Breast epithelium (tissue), 3 donors: Measurements from ENCODE around the gene CCDC9B.

Experiments
- POLR2AphosphoS5 ChIP-seq, 3 donors: sonication (generic); formaldehyde crosslinking; IDR thresholded peaks; one replicate each; pipeline ENCODE4 v1.6.1; 2017; ENCODE audit warnings: antibody characterized with exemption in 3 of 3
- TF ChIP-seq, protein P1 (sequence below), 3 donors: fragments of 450-650 bp; IDR thresholded peaks; one replicate each; pipeline ENCODE4 v1.5.1; 2016 to 2017; ENCODE audit warnings: antibody characterized with exemption in 3 of 3, mild to moderate bottlenecking in 3 of 3, moderate library complexity in 3 of 3

DNA sequence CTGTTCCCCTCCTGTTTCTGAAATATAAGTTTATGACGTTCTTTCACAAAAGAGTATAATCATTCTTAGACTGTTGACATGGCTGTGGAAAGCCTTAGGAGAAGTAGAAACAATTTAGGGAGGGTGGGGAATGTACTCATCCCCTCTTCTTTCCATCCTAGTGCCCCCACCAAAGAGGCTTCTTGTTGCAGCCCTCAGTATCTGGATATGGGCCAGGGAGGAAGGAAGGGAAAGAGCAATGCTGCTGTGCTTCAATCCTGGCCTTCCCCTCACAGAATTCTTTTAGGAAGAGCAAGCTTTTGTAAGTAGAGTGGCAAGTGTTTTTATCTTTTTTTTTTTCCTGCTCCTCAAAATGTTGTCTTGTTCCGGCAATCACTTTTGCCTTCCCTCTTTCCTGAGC lies 15.6 kb downstream of the CCDC9B start:
- TF ChIP-seq, protein P1, sequence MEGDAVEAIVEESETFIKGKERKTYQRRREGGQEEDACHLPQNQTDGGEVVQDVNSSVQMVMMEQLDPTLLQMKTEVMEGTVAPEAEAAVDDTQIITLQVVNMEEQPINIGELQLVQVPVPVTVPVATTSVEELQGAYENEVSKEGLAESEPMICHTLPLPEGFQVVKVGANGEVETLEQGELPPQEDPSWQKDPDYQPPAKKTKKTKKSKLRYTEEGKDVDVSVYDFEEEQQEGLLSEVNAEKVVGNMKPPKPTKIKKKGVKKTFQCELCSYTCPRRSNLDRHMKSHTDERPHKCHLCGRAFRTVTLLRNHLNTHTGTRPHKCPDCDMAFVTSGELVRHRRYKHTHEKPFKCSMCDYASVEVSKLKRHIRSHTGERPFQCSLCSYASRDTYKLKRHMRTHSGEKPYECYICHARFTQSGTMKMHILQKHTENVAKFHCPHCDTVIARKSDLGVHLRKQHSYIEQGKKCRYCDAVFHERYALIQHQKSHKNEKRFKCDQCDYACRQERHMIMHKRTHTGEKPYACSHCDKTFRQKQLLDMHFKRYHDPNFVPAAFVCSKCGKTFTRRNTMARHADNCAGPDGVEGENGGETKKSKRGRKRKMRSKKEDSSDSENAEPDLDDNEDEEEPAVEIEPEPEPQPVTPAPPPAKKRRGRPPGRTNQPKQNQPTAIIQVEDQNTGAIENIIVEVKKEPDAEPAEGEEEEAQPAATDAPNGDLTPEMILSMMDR (IDR thresholded peaks at IDR 0.05): no peak
- TF ChIP-seq POLR2AphosphoS5 (IDR thresholded peaks at IDR 0.05): no peak
